Activated CD8-positive, alpha-beta memory T cell treated with anti-CD3 and anti-CD28 coated beads for 36 hours (primary cell): ENCODE results near the gene SLK. TPM values are rescaled to one million over a fixed set of nuclear protein-coding genes. Genes with fewer than 3 reads are reported as not detected.

Experiments used
- CTCF ChIA-PET: fragments of 350-600 bp; sonication (Branson Sonifier 250); formaldehyde crosslinking; loops from one replicate; lab custom pipeline; 2021; ENCODE audit warnings: antibody characterized with exemption; lab: Charles Lee
- POLR2A ChIA-PET: fragments of 350-600 bp; sonication (Branson Sonifier 250); formaldehyde crosslinking; loops from one replicate; lab custom pipeline; 2021; ENCODE audit warnings: antibody characterized with exemption; lab: Charles Lee
- total RNA-seq, 2 experiments: library from RNA; stranded (reverse); gene quantifications; one replicate each; pipeline ENCODE4 v1.2.3, GENCODE V29; 2021

SLK gene
- total RNA-seq, 2 experiments from 2014 or later, result 21.8 to 22.8 TPM

- ChIA-PET POLR2A (no interaction called here), CTCF (no interaction called here)
Observed at GRCh38 chr10:103977204-103977603, 10.3 kb downstream of the SLK start.

GRCh38 chr10:103979530-103979929, 12.6 kb downstream of the SLK start:
- POLR2A ChIA-PET, result no interaction called here
- CTCF ChIA-PET, result no interaction called here

GRCh38 chr10:103980288-103980906, 13.5 kb downstream of the SLK start:
- POLR2A ChIA-PET, result no interaction called here
- CTCF ChIA-PET, result no interaction called here

- ChIA-PET CTCF (interaction anchor here (0.9 to 1.1 kb wide), 4 partner anchors 13 to 121 kb away, joined by 3 to 5 read pairs (median 4); no protein-coding TSS in a partner anchor), POLR2A (interaction anchor here (0.5 to 0.9 kb wide), 2 partner anchors 15 to 139 kb away, joined by 3 read pairs; no protein-coding TSS in a partner anchor)
Observed at GRCh38 chr10:103982639-103983038, 15.7 kb downstream of the SLK start.

GRCh38 chr10:103983367-103983911, 16.5 kb downstream of the SLK start:
- POLR2A ChIA-PET, result interaction anchor here (0.5 to 0.9 kb wide), 4 partner anchors 16 to 138 kb away, joined by 3 to 4 read pairs (median 4); no protein-coding TSS in a partner anchor
- CTCF ChIA-PET, result interaction anchor here (0.7 to 1.1 kb wide), 5 partner anchors 14 to 120 kb away, joined by 3 to 5 read pairs (median 4); no protein-coding TSS in a partner anchor

GRCh38 chr10:103985726-103986125, 18.8 kb downstream of the SLK start:
- ChIA-PET POLR2A (interaction anchor here (0.8 kb wide), 1 partner anchor 136 kb away, joined by 3 read pairs; the partner anchor contains the start of gene SFR1), CTCF (interaction anchor here (0.7 to 0.9 kb wide), 2 partner anchors 81 to 273 kb away, joined by 3 to 4 read pairs; no protein-coding TSS in a partner anchor)

GRCh38 chr10:103986360-103986759, 19.4 kb downstream of the SLK start:
- POLR2A ChIA-PET, result interaction anchor here (0.8 kb wide), 1 partner anchor 136 kb away, joined by 3 read pairs; the partner anchor contains the start of gene SFR1
- CTCF ChIA-PET, result interaction anchor here (0.7 to 0.9 kb wide), 2 partner anchors 81 to 273 kb away, joined by 3 to 4 read pairs; no protein-coding TSS in a partner anchor

GRCh38 chr10:103990121-103990520, 23.2 kb downstream of the SLK start:
- ChIA-PET POLR2A (no interaction called here), CTCF (no interaction called here)

- ChIA-PET POLR2A (no interaction called here), CTCF (no interaction called here)
Observed at GRCh38 chr10:103990531-103990930, 23.6 kb downstream of the SLK start.

- ChIA-PET POLR2A (interaction anchor here (0.7 kb wide), 1 partner anchor 131 kb away, joined by 3 read pairs; no protein-coding TSS in a partner anchor), CTCF (no interaction called here)
Observed at GRCh38 chr10:103991393-103992128, 24.6 kb downstream of the SLK start.

GRCh38 chr10:103995134-103995533, 28.2 kb downstream of the SLK start:
- POLR2A ChIA-PET, result interaction anchor here (0.7 kb wide), 3 partner anchors 25 to 259 kb away, joined by 5 to 12 read pairs (median 6); partner anchors contain the start of gene GSTO1
- CTCF ChIA-PET, result interaction anchor here (0.7 kb wide), 1 partner anchor 66 kb away, joined by 3 read pairs; no protein-coding TSS in a partner anchor

- ChIA-PET CTCF (no interaction called here), POLR2A (no interaction called here)
Observed at GRCh38 chr10:103998805-103999204, 31.9 kb downstream of the SLK start.

GRCh38 chr10:104002911-104003310, 36.0 kb downstream of the SLK start:
- CTCF ChIA-PET, result no interaction called here

GRCh38 chr10:104005172-104005863, 38.4 kb downstream of the SLK start:
- POLR2A ChIA-PET, result interaction anchor here (0.8 kb wide), 1 partner anchor 22 kb away, joined by 4 read pairs; no protein-coding TSS in a partner anchor
- CTCF ChIA-PET, result interaction anchor here (1.7 kb wide), 1 partner anchor 22 kb away, joined by 4 read pairs; no protein-coding TSS in a partner anchor

More at GRCh38 chr10:104002911-104003310, 36.0 kb downstream of the SLK start:
- POLR2A ChIA-PET, result no interaction called here

- POLR2A ChIA-PET, result interaction anchor here (0.7 kb wide), 2 partner anchors 110 to 122 kb away, joined by 3 read pairs; no protein-coding TSS in a partner anchor
- CTCF ChIA-PET, result interaction anchor here (1.2 kb wide), 1 partner anchor 10 kb away, joined by 4 read pairs; no protein-coding TSS in a partner anchor
Observed at GRCh38 chr10:104011904-104012303, 45.0 kb downstream of the SLK start.

GRCh38 chr10:104013489-104013888, 46.5 kb downstream of the SLK start:
- ChIA-PET CTCF (no interaction called here), POLR2A (no interaction called here)

- CTCF ChIA-PET, result no interaction called here
- POLR2A ChIA-PET, result no interaction called here
Observed at GRCh38 chr10:104014176-104014575, 47.2 kb downstream of the SLK start.

- ChIA-PET POLR2A (no interaction called here), CTCF (no interaction called here)
Observed at GRCh38 chr10:104016661-104017060, 49.7 kb downstream of the SLK start.
